Measurements from ENCODE around the gene NIPAL4.

NIPAL4 gene

DNA sequence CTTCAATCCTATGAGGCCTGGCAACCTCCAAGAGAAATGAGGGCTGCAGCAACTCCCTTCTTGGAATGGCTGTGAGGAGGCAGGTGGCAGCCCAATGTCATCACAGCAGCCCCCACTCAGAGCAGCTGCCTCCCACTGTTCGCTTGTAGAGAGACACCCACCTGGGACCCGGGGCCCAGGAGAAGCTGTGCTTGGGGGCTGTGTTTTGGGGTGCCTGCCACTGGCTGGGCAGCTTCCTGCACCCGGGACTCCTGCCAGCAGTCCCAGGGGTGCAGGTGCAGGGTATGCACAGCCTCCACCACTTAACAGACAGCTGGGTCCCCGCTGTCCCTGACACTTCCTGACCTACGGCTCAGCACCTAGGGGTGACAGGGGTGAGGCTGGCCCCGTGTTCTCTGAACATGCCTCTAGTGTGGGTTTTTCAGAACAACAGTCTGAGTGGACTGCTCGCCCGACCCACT is 26.2 kb downstream of the NIPAL4 start:
- DNase-seq: no peak

DNA sequence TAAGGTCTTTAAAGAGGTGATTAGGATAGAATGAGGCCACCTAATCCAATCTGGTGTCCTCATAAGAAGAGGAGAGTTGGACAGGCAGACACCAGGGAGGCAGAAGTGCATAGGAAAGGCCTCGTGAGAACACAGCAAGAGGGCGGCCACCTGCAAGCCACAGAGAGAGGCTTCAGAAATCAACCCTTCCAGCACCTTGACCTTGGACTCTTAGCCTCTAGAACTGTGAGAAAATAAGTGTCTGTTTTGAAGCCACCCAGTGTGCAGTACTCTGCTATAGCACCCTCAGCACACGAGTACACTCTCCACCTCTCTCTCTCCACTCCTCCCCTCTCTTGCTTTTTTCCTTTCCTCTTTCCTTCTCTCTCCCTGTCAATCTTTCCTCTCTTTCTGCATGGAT is 26.8 kb downstream of the NIPAL4 start:
- no peak for DNase-seq

DNA sequence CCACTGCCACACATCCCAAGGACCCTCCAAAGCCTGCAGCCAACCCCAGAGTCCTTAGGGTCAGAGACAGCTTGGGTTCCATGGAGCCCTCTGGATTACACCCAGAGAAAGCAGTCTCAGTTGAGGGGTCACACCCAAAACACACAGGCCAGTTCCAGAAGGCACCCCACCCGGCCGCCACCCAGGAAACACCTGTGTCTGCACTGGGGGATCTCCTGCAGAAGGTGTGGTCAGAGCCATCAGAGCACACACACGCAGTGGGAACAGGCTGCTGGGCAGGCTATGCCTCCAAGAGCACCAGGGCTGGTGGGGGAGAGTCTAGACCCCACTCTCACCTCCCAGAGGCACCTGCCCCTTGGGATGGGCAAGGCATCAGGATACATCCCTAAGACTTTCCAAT is 27.3 kb downstream of the NIPAL4 start:
- no peak for DNase-seq

DNA sequence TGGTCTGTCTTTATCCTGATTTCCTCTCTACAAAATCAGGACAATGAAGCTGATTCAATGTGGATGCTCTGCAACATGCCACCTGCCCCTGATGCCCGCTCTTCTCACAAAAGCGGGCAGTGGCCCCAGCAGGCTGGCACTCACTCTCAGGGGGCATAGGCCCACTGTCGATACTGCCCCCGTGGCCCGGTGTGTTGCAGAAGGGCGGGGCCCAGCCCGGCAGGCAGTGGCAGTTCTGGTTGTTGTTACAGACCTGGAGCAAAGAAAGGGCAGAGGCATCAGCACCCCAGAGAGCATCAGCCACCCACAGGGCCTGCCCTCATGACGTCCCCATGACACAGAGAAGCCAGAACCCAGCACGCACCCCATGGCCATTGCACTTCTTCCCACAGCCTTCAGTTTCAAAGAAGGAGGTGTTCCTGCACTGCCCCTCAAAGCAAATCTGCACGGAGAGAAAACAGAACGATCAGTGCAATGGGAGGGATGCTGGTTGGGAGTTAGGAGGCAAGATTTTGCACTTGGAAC is 31.5 kb downstream of the NIPAL4 start:
- no peak for DNase-seq

DNA sequence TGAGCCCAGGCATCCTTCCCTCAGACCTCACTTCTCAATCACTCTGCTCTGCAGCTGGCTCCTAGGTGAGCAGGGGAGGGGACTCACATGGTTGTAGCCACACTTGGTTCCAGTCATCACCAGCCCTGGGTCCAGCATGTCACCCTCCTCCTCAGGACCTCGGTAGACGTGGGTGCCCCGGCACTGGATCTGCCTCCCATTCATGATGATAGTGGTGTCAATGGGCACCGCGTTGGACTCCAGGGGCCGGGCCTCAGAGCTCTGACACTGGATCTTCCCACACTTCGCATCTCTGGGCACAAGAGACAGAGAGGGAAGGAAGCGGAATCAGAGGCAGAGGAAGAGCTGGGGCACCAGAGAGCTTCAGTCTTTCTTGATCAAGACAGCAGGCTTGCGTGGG is 32.9 kb downstream of the NIPAL4 start:
- DNase-seq: no peak

DNA sequence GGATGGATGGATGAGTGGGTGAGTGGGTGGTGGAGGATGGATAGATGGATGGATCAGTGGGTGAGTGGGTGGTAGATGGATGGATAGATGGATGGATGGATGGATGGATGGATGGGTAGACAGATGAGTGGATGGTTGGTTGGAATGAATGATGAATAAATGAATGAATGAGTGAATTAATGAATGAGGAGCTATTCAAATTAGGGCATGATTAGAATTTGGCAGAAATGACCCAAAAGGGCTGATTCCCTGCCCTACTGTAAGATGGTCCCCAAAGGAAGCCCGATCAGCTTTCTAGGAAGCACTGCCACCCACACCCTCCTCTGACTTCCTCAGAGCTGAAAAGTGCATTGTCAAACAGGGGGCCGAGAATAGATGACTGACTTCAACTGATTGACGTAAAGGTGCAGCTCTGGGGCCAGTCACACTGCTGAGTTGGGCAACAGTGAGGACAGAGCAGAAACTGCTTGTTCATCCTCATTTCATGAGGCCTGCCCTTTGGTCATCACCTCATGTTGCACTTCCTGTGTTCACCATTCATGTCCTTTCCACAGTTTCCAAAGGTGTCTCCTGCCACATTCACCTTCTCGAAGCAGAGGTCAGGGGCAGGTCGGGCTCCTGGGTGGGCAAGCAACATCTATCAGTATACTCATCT is 34.3 kb downstream of the NIPAL4 start:
- DNase-seq: no peak

DNA sequence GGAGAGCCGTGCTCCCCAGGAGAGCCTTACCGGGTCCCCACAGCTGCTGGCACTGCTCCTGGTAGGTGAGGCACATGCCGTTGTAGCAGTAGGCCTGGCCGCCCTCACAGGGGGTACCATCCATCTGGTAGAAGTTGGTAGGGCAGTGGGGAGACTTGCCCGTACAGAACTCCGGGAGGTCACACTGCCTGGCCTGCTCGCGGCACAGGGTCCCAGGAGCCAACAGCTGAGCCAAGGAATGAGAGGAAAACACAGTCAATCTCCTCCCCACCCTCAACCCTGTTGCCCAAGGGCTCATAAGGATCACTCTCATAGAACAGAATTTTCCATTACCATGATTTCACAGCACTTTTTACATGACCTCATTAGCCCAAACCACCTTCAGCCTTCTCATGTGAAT is 36.9 kb downstream of the NIPAL4 start:
- DNase-seq: no peak

DNA sequence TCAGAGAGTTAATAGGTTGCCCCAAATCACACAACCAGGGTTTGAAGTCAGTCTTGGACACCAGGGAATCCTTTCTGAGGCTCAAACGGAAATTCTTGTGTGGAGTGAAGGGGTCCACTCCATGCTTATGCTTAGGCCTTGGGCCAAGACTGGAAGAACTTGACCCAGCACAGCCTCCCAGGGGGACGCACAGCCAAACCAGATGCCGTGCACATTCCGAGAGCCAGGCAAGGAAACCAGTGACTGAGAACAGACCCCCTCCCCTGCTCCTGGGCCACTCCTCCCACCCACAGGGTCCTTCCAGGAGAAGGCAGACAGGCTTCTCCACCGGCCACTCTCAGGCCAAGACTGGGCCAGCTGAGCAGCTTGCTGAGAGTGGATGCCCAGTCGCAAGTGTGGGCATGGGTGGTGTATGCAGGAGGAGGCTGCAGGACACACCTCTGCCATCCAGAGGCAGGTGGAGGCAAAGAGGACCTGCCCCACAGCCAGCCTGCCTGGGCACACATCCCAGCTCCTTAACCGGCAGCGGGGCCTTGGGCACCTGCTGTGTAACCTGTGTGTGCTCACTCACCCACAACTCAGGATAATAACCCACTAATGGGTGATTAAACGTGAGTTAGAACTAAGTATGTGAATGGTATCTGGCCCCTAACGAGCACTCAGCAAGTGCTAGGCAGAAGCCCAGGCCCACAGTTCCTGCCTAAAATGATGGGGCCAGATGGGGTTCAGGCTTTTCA is 38.0 kb downstream of the NIPAL4 start:
- no peak for DNase-seq

DNA sequence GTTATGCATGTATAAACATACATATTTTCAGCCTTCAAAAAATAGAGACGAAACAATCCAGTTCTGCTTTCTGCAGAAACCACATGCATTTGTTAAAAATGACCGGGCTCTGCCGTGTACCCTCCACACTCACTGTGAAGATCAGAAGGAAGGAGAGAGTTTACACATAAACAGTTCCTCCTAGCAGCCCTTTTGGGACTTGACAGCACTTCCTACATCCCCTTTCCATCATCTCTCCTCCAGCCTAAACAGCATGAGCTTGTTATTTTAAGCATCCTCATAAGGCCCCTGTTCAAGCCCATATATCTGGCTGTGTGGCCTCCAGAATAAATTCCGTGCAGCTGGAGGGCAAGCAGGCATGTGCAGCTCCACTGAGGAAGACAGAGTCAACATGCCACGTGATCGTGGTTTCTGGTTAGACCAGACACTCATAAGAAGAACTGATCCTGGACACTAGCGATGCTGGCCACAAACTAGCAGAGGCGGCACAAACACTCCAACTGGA is 42.2 kb downstream of the NIPAL4 start:
- DNase-seq: no peak

DNA sequence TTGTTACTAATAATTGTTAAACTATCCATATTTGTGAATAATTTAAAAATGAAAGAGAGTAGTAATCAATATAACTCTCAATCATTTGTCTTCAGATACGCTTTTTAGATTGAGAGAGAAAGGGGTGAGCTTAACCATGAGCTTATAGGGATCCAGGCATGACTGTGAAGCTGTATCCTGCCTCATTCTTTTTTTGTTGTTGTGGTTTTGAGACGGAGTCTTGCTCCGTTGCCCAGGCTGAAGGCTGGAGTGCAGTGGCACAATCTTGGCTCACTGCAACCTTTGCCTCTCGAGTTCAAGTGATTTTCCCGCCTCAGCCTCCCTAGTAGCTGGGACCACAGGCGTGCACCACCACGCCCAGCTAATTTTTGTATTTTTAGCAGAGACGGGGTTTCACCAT is 44.0 kb downstream of the NIPAL4 start:
- no peak for DNase-seq

DNA sequence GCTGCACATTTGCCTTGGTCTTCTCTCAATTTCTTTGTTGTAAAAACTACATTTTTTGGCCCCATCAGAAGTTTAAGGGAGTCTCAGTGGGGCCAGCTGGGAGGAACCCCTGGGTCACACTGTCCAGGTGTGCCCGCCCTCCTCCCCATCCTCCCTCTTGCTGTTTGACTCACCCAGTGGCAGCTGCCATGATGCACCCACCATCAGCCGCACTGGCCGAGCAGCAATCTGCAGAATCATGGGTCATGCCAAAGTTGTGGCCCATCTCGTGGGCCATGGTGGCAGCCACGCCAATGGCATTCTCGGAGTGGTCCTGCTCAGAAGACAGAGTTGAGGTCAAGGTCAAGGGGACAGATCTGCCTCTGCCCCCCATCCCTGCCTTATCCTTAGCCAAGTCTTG is 45.5 kb downstream of the NIPAL4 start:
- DNase-seq: no peak

DNA sequence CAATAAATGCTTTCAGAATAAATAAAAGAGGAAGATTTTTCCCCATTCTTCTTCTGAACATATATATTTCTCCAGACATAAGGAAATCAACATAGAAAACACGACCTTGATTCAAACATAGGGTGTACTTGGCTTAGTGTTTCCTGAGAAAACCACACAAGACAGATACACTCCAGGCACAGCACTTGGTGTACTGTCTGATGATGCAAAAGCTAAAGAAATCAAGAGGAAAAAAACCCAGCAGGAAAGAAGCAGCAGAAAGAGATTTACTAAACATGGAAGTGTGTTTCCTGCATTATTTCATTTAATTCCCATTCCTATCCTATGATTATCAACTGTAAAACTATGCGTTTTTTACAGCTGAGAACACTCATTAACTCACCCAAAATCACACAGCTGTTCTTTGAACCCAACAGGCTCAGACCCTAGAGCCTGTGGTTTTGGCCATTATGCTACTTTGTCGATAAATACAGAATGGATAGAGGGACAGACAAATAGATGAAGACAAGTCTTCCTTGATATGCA is 46.1 kb downstream of the NIPAL4 start:
- DNase-seq: no peak

DNA sequence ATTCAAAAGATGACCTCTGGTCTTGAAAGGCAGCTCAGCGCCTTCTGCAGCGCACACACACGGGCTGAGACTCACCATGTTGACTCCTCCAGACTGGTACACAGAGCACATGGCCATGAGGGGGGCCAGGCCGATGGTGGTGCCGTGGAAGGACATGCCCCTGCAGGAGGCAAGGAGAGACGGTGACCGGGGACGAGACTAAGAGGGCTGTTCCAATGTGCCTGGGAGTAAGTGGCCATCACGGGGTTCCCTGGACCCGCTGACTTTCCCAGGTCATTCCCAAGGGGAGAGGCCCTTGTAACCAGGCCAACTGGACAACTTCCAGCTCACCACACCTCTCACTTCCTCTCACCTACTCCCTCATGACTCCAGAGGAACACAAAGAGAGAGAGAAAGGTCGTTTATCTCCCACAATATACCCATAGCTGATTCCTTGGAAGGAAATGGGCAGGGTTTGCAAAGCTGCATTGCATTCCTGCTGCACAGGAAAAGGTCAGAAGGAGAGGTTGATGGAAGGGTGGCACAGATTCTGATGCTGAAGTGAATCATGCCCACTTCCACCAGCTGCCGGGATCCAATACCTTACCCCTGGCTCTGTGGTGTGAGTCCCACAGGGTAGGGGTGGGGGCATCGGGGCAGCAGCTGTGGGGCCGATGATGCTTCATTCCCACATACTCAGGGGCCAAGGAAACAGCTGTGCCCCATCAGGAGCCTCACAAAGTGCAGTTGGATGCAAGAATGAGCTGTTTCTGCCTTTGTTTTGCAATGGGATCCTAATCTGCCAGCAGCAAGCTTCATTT is 47.2 kb downstream of the NIPAL4 start:
- no peak for DNase-seq

DNA sequence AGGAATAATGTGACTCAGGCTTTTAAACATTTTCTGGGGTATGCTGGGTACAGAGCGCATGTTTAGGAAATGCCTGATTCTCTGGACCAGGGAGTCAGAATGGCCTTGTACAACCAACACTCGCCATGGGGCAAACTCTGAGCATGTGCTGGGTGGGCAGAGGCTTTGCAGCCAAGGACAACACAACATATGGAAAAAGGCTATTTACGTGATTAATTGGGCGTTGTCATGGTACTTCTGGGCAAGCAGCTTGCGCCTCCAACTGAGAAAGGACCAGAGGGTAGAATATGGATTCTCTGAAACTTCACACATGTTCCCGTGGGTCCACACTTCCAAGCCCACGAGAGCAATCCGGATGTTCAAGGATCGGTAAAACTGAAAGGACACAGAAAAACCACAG is 49.1 kb downstream of the NIPAL4 start:
- DNase-seq: no peak

DNA sequence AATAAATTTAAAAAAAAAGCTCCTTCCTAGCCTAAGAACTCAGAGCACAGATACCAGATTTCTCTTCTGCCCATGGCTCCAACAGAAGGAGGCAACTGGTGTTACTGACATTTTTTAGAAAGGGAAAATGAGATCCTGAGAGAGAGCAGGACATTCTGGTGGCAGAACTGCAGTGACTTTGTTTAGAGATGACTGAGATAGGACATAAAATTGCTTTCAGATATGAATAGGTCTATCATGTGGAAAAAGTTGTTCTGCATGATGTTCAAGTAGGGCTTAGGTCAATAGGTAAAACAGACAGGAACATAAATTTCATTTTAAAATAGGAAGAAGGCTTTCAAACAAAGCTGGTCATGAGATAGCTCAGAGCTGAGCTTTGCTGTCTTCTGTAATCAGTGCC is 49.6 kb downstream of the NIPAL4 start:
- no peak for DNase-seq

DNA sequence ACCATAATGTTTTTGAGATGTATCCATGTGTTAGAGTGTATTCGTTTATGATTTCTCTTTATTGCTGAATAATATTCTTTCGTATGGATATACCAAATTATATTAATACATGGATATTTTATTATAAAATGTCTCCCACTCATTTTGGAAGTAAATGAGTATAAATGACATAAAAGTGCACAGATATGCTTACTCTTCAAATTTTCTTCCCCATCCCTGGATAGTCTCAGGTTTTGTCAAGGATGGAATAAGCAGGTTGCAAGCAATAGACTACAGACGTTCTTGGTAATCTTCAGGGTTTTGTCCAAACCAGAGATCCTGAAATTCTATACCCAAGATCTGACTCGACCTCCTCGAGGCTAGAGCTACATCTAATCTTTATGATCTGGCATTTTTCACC is 50.7 kb downstream of the NIPAL4 start:
- DNase-seq: no peak

DNA sequence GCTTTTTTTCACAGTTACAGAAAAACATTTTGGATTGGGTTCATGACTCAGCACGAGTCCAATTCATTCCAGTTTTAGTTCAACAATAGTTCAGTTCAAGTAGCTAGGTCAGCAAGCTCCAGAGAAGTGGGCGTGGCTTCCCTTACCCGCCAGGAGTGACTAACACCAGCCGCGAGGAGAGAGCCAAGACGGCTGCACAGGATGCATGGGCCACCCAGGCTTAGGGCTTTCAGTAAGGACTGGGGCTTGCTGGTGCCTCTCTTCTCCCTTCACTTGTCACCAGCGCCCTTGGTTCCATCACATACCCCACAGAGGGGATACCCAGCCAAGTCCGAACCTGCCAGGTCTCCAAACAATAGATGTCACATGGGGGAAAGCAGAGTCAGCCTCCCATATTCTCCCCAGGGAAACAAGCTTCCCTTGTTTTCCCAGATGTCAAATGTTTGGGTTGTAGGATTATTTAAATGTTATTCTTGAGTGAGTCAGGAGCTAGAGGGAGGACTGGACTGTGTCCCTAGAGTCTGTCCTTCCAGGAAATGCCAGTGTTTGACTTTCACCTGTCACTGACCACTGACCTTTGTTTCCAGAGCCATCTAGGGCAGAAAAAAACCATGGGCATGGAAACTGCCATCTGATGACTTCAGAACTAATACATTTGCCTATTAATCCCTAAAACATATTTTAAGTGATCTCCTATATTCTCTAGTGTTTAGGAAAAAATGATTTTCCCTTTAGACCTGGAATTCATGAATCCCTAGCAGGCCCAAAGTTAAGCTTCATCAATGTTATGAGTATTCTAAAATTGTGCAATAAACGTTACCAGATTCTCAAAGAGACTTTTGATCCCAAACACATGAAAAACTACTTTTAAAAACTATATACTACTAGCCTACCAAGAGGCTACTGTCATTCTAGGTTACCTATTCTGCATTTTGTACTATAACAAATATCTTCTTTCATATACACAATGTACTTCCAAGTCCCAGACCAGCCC is 51.9 kb downstream of the NIPAL4 start:
- DNase-seq: no peak

DNA sequence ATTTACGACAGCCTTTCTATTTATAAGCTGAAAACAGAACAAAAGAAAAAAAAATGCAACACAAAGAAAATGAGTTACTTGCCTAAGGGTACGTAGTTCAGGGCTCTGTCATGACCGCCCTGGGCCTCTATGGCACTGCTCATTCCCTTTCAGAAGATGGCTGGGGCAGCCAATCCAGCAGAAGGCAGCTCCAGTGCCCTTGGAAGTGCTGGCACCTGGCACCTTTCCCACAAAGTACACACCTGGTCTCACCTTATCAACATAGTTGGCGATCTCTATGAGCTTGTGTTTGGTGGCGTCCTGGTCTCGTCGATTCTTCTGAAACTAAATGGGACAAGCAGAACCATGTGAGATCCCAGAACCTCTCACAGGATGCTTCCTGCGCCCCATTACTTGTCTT is 53.2 kb downstream of the NIPAL4 start:
- DNase-seq: no peak

DNA sequence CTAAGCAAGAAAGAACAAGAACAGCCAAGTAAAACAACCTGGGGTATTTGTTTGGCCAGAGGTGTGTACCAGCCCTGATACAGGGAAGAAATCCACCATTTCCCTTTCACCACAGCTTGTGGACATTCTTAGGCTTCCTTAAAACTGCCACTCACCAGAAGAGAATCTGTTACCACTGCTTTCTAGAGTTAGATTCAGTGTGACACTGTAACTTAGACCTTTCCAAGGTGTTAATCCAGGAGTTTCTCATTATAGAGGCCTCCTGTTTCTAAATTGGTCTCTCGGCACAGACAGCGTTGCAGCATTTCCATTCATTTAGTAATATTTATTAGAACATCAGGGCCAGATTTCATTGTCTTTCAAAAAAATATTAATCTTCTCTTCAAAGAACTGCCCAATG is 55.0 kb downstream of the NIPAL4 start:
- DNase-seq: no peak

DNA sequence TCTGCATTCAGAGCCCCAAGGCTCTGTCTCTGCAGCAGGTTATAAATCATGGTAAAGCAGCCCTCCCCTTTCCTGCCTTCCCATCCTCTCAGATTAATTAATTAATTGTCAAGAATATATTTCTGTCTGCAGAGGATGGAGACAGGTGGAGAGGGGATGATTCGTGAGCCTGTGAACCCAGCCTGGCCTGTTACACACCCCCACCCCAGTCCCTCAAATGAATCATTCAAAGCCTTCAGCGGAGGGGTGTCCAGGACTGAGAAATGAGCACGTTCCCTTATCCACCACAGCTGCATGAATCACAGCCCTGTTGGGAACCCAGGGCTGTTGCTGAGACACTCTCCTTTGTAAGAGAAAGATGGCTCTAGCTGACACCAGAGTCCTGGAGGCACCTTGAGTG is 56.0 kb downstream of the NIPAL4 start:
- DNase-seq: no peak

DNA sequence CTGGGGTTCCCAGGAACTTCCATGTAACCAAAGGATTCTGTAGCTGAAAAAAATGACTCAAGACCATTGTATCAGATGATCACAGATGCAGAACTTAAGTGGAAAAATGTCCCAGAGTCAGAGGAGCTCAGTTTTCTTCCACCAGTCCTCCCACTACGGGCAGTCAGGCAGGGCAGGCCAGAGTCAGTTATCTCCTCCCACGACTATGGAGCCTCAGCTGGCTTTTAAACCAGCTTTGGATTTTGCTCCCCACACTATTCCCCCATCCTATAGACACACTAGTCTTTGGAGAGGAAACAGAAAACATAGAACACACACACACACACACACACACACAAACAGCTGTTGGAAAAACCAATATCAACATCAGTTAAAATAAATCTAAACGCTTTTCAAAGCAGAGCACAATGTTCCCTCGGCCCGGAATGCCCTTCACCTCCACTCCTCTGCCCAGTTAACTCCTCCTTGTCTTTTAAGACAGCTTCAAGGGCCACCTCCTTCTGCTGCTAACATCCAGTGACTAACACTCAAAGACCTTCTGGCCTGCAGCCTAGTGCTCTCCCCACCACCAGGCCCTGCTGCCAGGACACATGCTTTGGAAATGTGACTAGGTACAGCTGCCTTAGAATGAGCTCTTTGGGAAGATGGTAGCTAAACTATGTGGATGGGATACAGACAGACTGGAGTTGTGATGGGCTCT is 56.8 kb downstream of the NIPAL4 start:
- no peak for DNase-seq

All from NCI-H187 (cell line).